ENCODE measurements around the gene RGL3. TPM values are rescaled to one million over a fixed set of nuclear protein-coding genes. Genes with fewer than 3 reads are reported as not detected.

The RGL3 gene
- total RNA-seq, 1 donor from 2014 or later = 63.2 TPM

GRCh38 chr19:11387162-11388034 lies 31.7 kb downstream of the RGL3 start:
- no peak for DNase-seq (ENCODE audit: low spot score in 2 of 2)
- H3K9me3 ChIP-seq = no peaks in the 10 kb centered on the region
- intact Hi-C loops (cut with DNase I) = no loop called here
- H3K4me3 ChIP-seq = no peak overlapping the region
- H3K4me1 ChIP-seq = peaks cover 5 to 13% of the 10 kb centered on the region in 2 donors
- no peaks in the 10 kb centered on the region for H3K36me3 ChIP-seq
- TF ChIP-seq, protein P1, sequence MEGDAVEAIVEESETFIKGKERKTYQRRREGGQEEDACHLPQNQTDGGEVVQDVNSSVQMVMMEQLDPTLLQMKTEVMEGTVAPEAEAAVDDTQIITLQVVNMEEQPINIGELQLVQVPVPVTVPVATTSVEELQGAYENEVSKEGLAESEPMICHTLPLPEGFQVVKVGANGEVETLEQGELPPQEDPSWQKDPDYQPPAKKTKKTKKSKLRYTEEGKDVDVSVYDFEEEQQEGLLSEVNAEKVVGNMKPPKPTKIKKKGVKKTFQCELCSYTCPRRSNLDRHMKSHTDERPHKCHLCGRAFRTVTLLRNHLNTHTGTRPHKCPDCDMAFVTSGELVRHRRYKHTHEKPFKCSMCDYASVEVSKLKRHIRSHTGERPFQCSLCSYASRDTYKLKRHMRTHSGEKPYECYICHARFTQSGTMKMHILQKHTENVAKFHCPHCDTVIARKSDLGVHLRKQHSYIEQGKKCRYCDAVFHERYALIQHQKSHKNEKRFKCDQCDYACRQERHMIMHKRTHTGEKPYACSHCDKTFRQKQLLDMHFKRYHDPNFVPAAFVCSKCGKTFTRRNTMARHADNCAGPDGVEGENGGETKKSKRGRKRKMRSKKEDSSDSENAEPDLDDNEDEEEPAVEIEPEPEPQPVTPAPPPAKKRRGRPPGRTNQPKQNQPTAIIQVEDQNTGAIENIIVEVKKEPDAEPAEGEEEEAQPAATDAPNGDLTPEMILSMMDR (IDR thresholded peaks at IDR 0.05) = no peak
- no peak overlapping the region for H3K27ac ChIP-seq
- no peaks in the 10 kb centered on the region for H3K27me3 ChIP-seq

DNA sequence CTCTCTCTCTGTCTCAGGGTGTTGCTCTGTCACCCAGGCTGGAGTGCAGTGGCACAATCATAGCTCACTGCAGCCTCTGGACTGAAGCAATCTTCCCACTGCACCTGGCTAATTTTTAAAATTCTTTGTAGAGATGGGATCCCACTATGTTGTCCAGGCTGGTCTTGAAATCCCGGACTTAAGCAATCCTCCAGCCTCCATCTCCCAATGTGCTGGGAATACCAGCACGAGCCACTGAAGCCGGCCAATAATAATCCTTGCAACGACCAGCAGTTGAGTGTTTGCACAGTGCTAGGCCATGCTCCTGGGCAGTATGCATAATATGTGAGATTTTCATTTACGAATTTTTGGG lies 34.4 kb downstream of the RGL3 start:
- H3K36me3 ChIP-seq = no peaks in the 10 kb centered on the region
- no peaks in the 10 kb centered on the region for H3K9me3 ChIP-seq
- intact Hi-C loops (cut with DNase I) = loop anchor here (5.0 kb wide), 1 partner anchor 123 kb away; the partner anchor contains the start of gene ZNF653
- H3K27ac ChIP-seq = no peak overlapping the region
- DNase-seq (ENCODE audit: low spot score in 2 of 2) = no peak
- H3K4me1 ChIP-seq = peaks cover 14 to 25% of the 10 kb centered on the region in 2 donors
- TF ChIP-seq, protein P1 (IDR thresholded peaks at IDR 0.05) = no peak
- no peaks in the 10 kb centered on the region for H3K27me3 ChIP-seq
- no peak overlapping the region for H3K4me3 ChIP-seq

GRCh38 chr19:11383706-11384048 lies 35.4 kb downstream of the RGL3 start:
- intact Hi-C loops (cut with DNase I) = loop anchor here (5.0 kb wide), 1 partner anchor 124 kb away; the partner anchor contains the start of gene ZNF653
- Histone ChIP-seq H3K27me3 (no peaks in the 10 kb centered on the region), H3K27ac (no peak overlapping the region), H3K9me3 (no peaks in the 10 kb centered on the region), H3K4me1 (peaks cover 14 to 31% of the 10 kb centered on the region in 2 donors), H3K4me3 (peak overlapping the region; percentile 46 to 57), H3K36me3 (no peaks in the 10 kb centered on the region)
- no peak for DNase-seq (ENCODE audit: low spot score in 2 of 2)
- TF ChIP-seq, protein P1 (IDR thresholded peaks at IDR 0.05) = no peak

- Histone ChIP-seq H3K27me3 (no peaks in the 10 kb centered on the region), H3K4me3 (peak overlapping the region; percentile 46 to 57), H3K27ac (no peak overlapping the region), H3K4me1 (peaks cover 14 to 36% of the 10 kb centered on the region in 2 donors), H3K9me3 (no peaks in the 10 kb centered on the region), H3K36me3 (no peaks in the 10 kb centered on the region)
- TF ChIP-seq, protein P1 (IDR thresholded peaks at IDR 0.05) = peak; percentile 44 to 51 (median 49)
- peak in 1 of 2 donors; percentile 75 for DNase-seq (ENCODE audit: low spot score in 2 of 2)
- intact Hi-C loops (cut with DNase I) = loop anchor here (5.0 kb wide), 1 partner anchor 124 kb away; the partner anchor contains the start of gene ZNF653
Observed at GRCh38 chr19:11382898-11383705, 36.0 kb downstream of the RGL3 start.

- intact Hi-C loops (cut with DNase I) = loop anchor here (1.0 to 5.0 kb wide), 4 partner anchors 26 to 126 kb away; partner anchors contain the start of genes ODAD3, PLPPR2, PRKCSH and RGL3
- Histone ChIP-seq H3K27ac (peak overlapping the region; percentile 81 to 84), H3K4me1 (peaks cover 17 to 56% of the 10 kb centered on the region in 2 donors), H3K36me3 (no peaks in the 10 kb centered on the region), H3K9me3 (no peaks in the 10 kb centered on the region), H3K27me3 (no peaks in the 10 kb centered on the region), H3K4me3 (peak overlapping the region; percentile 71 to 81)
- peak; percentile 88 to 97 for DNase-seq (ENCODE audit: low spot score in 2 of 2)
- TF ChIP-seq, protein P1 (IDR thresholded peaks at IDR 0.05) = peak; percentile 70 to 87 (median 71)
Observed at GRCh38 chr19:11380653-11381537, 38.2 kb downstream of the RGL3 start.

All from ascending aorta (tissue), 2 donors.